Omental fat pad (tissue), 4 donors: ENCODE measurements around the gene SPIRE1. TPM values are rescaled to one million over a fixed set of nuclear protein-coding genes. Genes with fewer than 3 reads are reported as not detected.

ENCODE experiments used
- ATAC-seq: fragments of 150-250 bp; one replicate; pipeline ENCODE4 v1.9.1; 2016; ENCODE audit warnings: mild to moderate bottlenecking, moderate library complexity; ENCODE audit not compliant: low FRiP score
- DNase-seq: peaks from one replicate; pipeline ENCODE4 v3.0.0-alpha.2; 2019; ENCODE audit warnings: low spot score
- total RNA-seq, 4 donors: library from RNA; depleted of rRNA; stranded (reverse); fragments of >200 nt; gene quantifications; one replicate each; pipeline ENCODE4 v1.1.0, GENCODE V29; 2016
- TF ChIP-seq, protein P1 (sequence below), 3 donors: fragments of 450-650 bp; IDR thresholded peaks; one replicate each; pipeline ENCODE4 v1.5.1; 2016 to 2017; ENCODE audit warnings: antibody characterized with exemption in 3 of 3, mild to moderate bottlenecking in 3 of 3, moderate library complexity in 2 of 3

Gene SPIRE1
- total RNA-seq, 4 donors from 2014 or later, result 16.8 to 29.2 (median 24.8) TPM

DNA sequence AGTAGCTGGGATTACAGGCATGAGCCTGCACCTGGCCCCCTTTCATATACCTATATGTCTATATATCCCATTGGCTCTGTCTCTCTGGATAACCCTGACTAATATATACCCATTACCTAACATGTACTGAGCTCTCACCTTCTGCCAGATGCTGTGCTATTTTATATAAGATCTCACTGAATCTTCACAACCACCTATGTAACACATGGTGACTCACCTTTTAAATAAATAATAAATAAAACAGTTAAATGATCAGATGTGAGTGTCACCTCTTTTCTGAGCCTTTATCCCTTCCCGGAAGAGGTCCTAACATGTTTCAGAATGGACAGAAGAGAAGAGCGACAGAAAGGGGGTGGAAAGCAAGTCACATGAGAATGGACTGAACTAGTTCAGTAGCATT, 123.1 kb downstream of the SPIRE1 start:
- DNase-seq (no peak), ATAC-seq (no peak)
- TF ChIP-seq, protein P1, sequence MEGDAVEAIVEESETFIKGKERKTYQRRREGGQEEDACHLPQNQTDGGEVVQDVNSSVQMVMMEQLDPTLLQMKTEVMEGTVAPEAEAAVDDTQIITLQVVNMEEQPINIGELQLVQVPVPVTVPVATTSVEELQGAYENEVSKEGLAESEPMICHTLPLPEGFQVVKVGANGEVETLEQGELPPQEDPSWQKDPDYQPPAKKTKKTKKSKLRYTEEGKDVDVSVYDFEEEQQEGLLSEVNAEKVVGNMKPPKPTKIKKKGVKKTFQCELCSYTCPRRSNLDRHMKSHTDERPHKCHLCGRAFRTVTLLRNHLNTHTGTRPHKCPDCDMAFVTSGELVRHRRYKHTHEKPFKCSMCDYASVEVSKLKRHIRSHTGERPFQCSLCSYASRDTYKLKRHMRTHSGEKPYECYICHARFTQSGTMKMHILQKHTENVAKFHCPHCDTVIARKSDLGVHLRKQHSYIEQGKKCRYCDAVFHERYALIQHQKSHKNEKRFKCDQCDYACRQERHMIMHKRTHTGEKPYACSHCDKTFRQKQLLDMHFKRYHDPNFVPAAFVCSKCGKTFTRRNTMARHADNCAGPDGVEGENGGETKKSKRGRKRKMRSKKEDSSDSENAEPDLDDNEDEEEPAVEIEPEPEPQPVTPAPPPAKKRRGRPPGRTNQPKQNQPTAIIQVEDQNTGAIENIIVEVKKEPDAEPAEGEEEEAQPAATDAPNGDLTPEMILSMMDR (IDR thresholded peaks at IDR 0.05), result no peak

DNA sequence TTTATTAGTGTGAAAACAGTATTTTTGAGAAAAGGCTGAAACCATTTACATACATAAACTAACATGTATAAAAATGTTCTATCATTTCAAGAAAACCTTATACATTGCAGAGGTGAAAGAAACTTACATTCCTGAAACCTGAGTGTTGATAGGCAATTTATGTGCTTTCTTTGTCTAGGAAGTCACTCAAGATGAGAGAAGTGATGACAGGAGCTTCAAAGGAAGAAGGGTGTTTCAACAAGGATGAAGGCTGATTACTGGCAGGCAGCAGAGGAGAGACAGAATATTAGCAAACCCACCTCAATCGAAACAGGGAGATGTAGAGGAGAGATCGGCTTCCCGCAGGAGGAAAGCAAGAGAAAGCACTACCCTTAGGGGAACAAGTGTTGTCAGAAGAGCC, 125.2 kb downstream of the SPIRE1 start:
- ATAC-seq (no peak), DNase-seq (no peak)
- TF ChIP-seq, protein P1 (IDR thresholded peaks at IDR 0.05), result no peak

DNA sequence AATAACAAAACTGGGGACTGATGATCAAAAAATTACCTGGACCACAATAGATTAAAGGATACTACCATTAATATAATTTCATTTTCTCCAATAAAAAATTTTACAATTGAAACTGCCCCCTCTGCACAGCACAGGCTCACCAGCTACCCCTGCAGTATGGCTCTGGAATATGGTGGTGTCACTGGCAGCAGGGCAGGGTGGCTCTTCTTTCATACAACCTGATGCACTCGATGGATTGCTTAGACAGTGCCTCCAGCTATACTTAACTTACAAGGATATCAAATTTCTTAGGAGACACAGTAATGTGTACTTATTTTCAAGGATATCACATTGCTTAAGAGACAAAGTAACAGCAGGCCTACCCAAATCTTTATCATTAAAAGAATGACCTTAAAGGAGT, 126.2 kb downstream of the SPIRE1 start:
- no peak for DNase-seq
- TF ChIP-seq, protein P1 (IDR thresholded peaks at IDR 0.05), result no peak
- no peak for ATAC-seq

DNA sequence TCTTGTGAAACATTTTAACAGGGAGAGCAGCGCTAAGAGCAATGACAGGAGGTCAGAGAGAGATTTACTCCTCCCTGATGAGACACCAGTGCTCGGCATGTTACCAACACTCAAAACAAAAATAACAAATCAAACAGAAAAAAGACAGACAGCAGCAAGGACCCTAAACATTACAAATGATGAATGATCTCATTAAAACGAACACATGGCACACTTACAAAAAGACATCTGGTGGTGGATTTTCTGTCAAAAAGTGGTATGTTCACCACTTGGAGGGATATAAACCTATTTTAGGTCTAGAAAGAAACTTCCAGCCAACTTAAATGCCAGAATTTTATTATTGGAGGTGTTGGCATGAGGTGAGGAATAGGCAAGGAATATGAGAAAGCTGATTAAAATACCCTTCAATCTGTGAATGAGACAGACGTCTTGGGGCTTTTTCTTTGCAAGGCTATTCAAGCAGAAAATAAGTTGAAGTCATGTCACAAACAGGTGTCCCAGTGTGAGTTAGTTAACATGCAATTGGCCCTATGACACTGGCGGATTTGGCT, 137.4 kb downstream of the SPIRE1 start:
- ATAC-seq, result no peak
- TF ChIP-seq, protein P1 (IDR thresholded peaks at IDR 0.05), result no peak
- DNase-seq, result no peak

DNA sequence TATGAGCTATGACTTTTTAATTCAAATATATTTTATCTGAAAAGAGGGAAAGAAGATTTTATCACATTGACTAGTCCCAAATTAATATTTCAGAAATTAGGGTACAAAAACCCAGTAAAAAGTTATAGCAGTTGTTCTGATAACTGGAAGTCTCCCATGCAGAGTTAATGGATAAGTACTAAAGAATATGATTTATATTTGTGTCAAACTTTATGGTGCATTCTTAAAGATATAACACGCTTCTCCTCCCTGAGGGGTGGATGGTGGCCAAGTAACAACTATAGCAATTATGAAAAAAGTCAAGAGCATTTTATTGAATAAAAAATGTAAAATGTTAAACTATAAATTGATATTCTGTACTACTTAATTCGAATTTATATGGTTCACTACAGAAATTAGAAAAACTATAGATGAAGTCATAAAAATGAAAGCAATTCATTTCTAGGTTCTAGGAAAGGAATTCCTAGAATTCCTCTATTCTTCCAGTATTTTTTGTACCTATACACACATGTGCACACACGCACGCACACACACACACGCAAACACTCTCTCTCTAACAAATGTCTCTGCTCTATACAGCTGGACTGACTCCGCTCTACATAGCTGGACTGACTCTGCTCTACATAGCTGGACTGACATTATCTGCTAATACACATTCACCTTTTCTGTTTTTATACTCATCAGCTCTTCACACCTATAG, 138.9 kb downstream of the SPIRE1 start:
- TF ChIP-seq, protein P1 (IDR thresholded peaks at IDR 0.05), result no peak
- DNase-seq (no peak), ATAC-seq (no peak)

DNA sequence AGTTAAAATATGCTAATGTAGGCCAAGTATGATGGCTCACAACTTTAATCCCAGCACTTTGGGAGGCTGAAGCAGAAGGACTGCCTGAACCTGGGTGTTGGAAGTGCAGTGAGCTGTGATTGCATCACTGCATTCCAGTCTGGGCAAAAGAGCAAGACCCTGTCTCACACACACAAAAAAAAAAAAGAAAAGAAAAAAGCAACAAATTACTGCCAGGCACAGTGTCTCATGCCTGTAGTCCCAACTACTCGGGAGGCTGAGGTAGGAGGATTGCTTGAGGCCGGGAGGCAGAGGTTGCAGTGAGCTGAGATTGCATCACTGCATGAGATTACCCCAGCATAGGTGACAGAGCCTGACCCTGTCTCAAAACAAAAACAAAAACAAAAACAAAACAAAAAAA, 139.6 kb downstream of the SPIRE1 start:
- ATAC-seq (no peak), DNase-seq (no peak)

More for the DNA sequence above, 139.6 kb downstream of the SPIRE1 start:
- TF ChIP-seq, protein P1 (IDR thresholded peaks at IDR 0.05), result no peak
